GM12801 (cell line): ENCODE measurements around the gene TMEM88.

Source experiments
- CTCF ChIP-seq: IDR thresholded peaks from one replicate; pipeline ENCODE4 v1.5.1; 2011; ENCODE audit warnings: control low read depth; ENCODE audit not compliant: insufficient read length; ENCODE audit errors: extremely low read depth

TMEM88 gene

DNA sequence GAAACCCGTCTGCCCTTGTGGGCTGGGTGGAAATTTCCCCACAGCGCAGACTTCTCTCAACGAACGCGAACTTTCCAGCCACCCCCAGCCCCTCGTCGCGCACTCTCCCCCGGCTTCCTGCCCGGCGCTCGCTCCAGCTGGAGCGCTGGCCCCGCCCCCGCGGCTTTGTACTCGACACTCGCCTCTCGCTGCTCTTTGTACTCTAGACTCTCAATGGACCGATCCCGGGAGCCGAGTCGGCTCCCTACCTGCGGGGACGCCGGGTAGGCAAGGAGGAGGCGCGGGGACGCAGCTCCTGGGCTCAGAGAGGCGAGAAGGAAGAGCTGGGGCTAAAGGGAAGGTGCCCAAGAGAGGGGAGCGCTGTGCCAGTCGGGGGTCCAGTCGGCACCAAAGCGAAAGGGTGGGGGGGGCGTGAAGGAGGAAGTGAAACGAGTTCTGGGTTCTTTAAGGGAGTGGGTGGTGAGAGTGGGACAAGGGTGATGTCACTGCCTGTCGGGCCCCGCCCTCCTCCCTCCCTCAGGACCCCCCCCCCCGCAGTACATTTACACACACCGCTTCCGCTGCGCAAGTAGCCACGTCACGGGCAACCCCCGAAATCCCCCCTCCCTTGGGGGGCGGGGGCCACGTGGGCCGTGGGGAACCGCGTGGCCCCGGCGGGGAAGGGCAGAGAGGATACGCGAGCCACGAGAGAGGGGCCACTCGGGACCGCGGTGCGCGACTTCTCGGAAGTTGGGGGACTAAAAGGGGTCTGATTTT is 11.2 kb upstream of the TMEM88 start:
- TF ChIP-seq CTCF: no peak

DNA sequence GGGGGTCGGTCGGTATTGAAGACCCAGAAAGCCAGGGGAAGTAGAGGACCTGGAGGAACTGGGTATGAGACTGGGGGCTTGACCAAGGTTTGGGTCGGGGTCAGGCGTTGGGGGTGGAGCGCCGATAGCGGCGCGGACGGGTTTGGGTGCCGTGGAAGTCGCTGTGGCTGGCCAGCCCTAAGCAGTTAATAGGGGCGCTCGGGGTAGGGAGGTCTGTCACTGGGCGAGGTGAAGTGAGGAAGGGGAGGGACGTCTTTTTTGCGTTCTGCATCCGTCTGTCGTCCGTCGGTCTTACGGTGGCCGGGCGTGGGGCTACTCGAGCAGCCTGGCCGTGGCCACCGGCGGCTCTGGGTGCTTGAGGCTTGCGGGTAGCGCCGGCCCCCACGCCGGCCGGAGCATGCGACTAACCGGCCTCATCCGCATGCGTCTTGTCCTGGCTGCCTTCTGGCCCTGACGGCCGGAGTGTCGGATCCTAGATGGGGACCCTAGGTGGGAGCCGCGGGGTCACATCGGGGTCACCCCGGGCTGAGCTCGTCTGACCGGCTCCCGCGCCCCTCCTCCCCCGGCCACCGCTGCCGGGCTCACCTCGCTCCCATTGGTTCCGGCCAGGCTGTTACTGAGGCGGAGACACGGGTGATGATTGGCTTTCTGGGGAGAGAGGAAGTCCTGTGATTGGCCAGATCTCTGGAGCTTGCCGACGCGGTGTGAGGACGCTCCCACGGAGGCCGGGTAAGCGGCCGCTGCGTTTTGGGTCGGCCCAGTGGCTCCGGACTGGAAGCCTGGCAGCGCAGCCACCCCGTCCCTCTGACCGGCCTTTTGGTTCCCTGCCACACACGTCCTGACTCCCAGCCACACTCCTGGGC is 10.3 kb upstream of the TMEM88 start:
- no peak for TF ChIP-seq CTCF

- TF ChIP-seq CTCF: no peak
Observed at GRCh38 chr17:7845359-7846062, 9.4 kb upstream of the TMEM88 start.

GRCh38 chr17:7846063-7846735 is 8.7 kb upstream of the TMEM88 start:
- no peak for TF ChIP-seq CTCF

- no peak for TF ChIP-seq CTCF
Observed at GRCh38 chr17:7846765-7847661, 7.9 kb upstream of the TMEM88 start.

GRCh38 chr17:7848131-7848579 is 6.7 kb upstream of the TMEM88 start:
- no peak for TF ChIP-seq CTCF
